Colonic mucosa (tissue), 4 donors: ENCODE data around the gene FAM50A. TPM values are rescaled to one million over a fixed set of nuclear protein-coding genes. Genes with fewer than 3 reads are reported as not detected.
A peak's percentile ranks its signal among the peaks of the same experiment; 100 is the strongest.

Experiments used
- DNase-seq: peaks from one replicate; pipeline ENCODE4 v3.0.0-alpha.2; 2020
- H3K27ac ChIP-seq: fragments of 200-600 bp; one replicate; pipeline ENCODE4 v1.8.0; 2021
- H3K27me3 ChIP-seq: fragments of 200-600 bp; one replicate; pipeline ENCODE4 v1.8.0; 2021
- H3K36me3 ChIP-seq: fragments of 200-600 bp; one replicate; pipeline ENCODE4 v1.8.0; 2021
- H3K4me1 ChIP-seq: fragments of 200-600 bp; one replicate; pipeline ENCODE4 v1.8.0; 2021; ENCODE audit warnings: mild to moderate bottlenecking
- H3K4me3 ChIP-seq: fragments of 200-600 bp; one replicate; pipeline ENCODE4 v1.8.0; 2021
- H3K9ac ChIP-seq, 2 donors: one replicate each; pipeline ENCODE4 v1.7.0; 2013; ENCODE audit warnings: control low read depth in 2 of 2, low read depth in 2 of 2, low read length in 2 of 2
- H3K9me3 ChIP-seq: fragments of 200-600 bp; one replicate; pipeline ENCODE4 v1.8.0; 2021
- intact Hi-C: fragments of 100-400 bp; cut with DNase I; formaldehyde crosslinking; loops from one replicate; pipeline ENCODE4 v1.14.1; 2022
- total RNA-seq, 2 donors: library from RNA; stranded (reverse); fragmentation: NEBNext Ultra II Directional in 1 of 2; extraction: Animal tissue kit (Norgen Biotek cat#: 25700) in 1 of 2; gene quantifications; one replicate each; pipeline ENCODE4 v1.2.1, GENCODE V29; 2021
- TF ChIP-seq, protein P1 (sequence below): fragments of 200-600 bp; IDR thresholded peaks from one replicate; pipeline ENCODE4 v1.8.0; 2022; ENCODE audit warnings: antibody characterized with exemption, mild to moderate bottlenecking
- donor health status: healthy.
- donor health status: DM: no; HTN: no; CAD: no.
- donor health status: DM: no; HTN: no; CAD: no.

FAM50A gene
- total RNA-seq, 2 donors from 2014 or later, result 41.9 to 60.1 TPM

DNA sequence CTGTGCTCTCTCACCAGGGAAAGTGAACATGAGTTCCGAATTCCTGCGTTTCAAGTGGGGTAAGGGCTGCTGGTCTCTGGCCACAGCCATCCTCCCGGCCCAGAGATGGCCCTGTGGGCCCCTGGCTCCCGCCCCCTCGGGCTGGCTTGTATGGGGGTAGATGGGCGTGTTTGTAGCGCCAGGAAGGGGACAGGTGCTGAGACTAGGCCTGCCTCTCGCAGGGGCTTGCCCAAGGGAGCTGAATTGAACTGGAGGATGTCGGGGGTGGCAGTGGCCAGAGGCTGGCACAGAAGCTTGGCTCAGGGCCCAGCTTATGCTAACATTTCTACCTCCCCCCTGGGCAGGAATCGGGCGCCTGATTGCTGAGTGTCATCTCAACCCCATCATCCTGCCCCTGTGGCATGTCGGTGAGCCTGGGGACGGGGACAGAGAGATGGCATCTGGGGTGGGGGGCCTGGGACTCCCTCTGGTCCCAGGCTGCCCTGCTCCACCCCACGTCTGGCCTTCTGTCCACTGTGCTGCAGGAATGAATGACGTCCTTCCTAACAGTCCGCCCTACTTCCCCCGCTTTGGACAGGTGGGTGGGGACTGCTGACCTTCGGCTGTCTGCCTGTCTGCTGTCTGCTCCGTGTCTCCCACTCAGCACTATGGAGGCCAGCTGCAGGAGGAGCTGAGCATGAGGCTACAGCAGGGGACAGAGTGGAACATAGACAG lies 24.1 kb upstream of the FAM50A start:
- H3K27ac ChIP-seq, result no peak overlapping the region
- H3K4me1 ChIP-seq, result no peaks in the 10 kb centered on the region
- DNase-seq, result no peak
- no peaks in the 10 kb centered on the region for H3K9me3 ChIP-seq
- no peak overlapping the region for H3K4me3 ChIP-seq
- intact Hi-C loops, result no loop called here
- TF ChIP-seq, protein P1, sequence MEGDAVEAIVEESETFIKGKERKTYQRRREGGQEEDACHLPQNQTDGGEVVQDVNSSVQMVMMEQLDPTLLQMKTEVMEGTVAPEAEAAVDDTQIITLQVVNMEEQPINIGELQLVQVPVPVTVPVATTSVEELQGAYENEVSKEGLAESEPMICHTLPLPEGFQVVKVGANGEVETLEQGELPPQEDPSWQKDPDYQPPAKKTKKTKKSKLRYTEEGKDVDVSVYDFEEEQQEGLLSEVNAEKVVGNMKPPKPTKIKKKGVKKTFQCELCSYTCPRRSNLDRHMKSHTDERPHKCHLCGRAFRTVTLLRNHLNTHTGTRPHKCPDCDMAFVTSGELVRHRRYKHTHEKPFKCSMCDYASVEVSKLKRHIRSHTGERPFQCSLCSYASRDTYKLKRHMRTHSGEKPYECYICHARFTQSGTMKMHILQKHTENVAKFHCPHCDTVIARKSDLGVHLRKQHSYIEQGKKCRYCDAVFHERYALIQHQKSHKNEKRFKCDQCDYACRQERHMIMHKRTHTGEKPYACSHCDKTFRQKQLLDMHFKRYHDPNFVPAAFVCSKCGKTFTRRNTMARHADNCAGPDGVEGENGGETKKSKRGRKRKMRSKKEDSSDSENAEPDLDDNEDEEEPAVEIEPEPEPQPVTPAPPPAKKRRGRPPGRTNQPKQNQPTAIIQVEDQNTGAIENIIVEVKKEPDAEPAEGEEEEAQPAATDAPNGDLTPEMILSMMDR, result no peak
- no peak overlapping the region for H3K9ac ChIP-seq
- H3K36me3 ChIP-seq, result no peaks in the 10 kb centered on the region
- H3K27me3 ChIP-seq, result no peaks in the 10 kb centered on the region

DNA sequence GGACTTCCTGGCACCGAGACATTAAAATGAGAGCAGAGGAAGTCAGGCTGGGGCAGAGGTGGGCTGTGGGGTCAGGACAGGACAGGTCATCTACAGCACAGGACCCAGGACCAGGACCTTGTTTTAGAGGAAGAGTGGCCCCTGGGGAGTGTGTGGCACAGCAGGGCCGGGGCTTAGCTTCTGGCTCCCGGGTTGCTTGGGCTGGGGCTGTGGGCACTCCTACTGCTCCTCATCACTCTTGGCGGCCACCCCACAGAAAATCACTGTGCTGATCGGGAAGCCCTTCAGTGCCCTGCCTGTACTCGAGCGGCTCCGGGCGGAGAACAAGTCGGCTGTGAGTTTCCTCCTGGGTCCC lies 23.6 kb upstream of the FAM50A start:
- DNase-seq, result no peak
- no peak overlapping the region for H3K9ac ChIP-seq
- TF ChIP-seq, protein P1, result no peak
- no peaks in the 10 kb centered on the region for H3K4me1 ChIP-seq
- no peaks in the 10 kb centered on the region for H3K9me3 ChIP-seq
- H3K4me3 ChIP-seq, result no peak overlapping the region
- no peaks in the 10 kb centered on the region for H3K36me3 ChIP-seq
- H3K27me3 ChIP-seq, result no peaks in the 10 kb centered on the region
- intact Hi-C loops, result no loop called here
- no peak overlapping the region for H3K27ac ChIP-seq

DNA sequence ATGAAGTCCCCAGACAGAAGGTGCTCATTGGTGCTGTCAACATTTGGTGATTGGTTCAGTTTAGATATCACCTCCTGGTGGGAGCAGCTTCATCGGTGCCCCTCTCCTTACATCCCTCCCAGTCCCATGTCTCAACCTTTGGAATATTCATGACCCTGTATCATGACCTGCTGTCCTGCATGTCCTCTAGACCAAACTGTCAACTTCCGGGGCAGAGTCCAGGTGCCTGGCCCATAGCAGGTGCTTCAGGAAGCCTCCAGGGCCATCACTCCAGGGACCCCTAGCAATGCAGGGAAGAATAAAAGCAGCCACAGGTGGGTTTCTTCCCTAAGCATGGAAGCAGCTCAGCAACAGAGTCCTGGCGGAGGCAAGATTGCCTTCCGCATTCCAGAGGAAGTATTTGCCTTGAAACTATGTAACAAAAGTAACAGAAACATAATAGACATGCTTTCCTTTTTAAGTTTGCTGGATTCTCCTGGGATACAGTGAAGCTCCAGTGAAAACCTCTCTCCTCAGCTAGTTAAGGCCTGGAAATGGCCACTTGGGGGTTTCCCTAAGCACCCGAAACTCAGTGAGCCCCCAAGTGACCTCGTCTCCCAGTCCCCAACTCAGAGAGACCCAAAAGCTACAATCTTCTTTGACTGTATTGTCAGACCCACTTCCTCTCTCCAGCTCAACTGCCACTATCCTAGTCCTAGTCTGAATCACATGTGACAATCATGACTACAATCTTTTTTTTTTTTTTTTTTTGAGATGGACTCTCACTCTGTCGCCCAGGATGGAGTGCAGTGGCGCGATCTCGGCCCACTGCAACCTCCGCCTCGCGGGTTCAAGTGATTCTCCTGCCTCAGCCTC lies 16.8 kb upstream of the FAM50A start:
- no peak for DNase-seq
- H3K27me3 ChIP-seq, result no peaks in the 10 kb centered on the region
- H3K36me3 ChIP-seq, result no peaks in the 10 kb centered on the region
- TF ChIP-seq, protein P1, result no peak
- no peak overlapping the region for H3K27ac ChIP-seq
- H3K9me3 ChIP-seq, result no peaks in the 10 kb centered on the region
- intact Hi-C loops, result no loop called here
- no peak overlapping the region for H3K4me3 ChIP-seq
- no peaks in the 10 kb centered on the region for H3K4me1 ChIP-seq
- H3K9ac ChIP-seq, result peak overlapping the region in 1 of 2 donors; percentile 26

DNA sequence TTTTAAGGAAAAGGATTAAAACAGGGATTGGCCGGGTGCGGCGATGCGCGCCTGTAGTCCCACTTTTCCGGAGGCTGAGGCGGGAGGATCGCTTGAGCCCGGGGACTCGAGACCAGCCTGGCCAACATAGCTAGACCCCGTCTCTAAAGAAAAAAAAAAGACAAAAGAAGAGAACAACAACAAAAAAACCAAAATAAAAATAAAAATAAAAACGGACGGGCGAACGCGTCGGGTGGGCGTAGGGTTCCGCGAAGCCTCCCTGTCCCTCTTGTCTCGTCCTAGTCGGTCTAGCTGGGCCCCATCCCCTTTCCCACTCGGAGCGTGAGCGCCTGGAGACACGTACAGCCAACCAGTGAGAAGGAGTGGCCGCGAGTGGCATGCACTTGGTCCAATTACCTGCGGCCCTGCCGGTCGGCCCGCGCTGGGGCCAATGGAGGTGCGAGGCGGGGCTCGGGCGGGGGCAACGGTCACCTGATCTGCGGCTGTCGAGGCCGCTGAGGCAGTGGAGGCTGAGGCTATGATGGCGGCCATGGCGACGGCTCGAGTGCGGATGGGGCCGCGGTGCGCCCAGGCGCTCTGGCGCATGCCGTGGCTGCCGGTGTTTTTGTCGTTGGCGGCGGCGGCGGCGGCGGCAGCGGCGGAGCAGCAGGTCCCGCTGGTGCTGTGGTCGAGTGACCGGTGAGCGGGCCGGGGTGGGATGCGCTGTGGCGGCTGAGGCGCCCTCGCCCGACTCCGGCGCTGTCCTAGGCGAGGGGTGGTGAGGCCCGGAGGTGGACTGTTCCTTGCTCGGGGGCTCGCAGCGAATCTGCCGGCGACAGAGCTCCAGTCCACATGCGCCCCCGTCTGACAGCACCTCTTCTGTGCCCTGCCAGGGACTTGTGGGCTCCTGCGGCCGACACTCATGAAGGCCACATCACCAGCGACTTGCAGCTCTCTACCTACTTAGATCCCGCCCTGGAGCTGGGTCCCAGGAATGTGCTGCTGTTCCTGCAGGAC lies 15.5 kb upstream of the FAM50A start, which contains the start of gene ATP6AP1:
Gene ATP6AP1, plus strand, starts transcription at position 502 of the 996 bp plus-strand sequence. Its CDS starts 16 bp downstream, at position 518.
- intact Hi-C loops, result no loop called here
- peak within 1 kb of the TSS; percentile 73 for H3K27ac ChIP-seq
- H3K4me3 ChIP-seq, result peak within 1 kb of the TSS; percentile 72
- H3K9me3 ChIP-seq, result no peaks in the 10 kb centered on the region
- peak within 1 kb of the TSS; percentile 73 to 74 for H3K9ac ChIP-seq
- TF ChIP-seq, protein P1, result no peak
- H3K27me3 ChIP-seq, result no peaks in the 10 kb centered on the region
- peak; percentile 91 for DNase-seq
- no peaks in the 10 kb centered on the region for H3K4me1 ChIP-seq
- H3K36me3 ChIP-seq, result no peaks in the 10 kb centered on the region

DNA sequence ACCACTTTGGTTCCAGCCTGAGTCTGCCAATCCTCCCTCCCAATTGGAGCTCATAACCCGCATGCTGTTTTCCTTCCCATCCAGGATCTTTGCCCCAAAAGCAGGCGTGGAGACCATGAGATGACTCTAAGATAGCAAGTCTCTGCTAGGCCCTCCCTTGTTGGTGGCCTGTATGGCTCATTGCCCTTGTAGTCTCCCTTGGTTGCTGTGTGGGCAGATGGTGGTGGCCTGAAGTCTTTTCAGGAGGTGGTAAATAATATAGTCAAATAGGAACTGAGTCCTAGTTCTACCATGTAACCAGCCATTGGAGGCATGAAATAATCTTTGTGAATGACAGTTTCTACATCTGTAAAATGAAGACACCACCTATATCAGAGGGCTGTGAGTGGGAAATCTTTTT lies 14.2 kb upstream of the FAM50A start:
- H3K27ac ChIP-seq, result no peak overlapping the region
- no peaks in the 10 kb centered on the region for H3K9me3 ChIP-seq
- H3K9ac ChIP-seq, result no peak overlapping the region
- intact Hi-C loops, result no loop called here
- H3K4me1 ChIP-seq, result no peaks in the 10 kb centered on the region
- TF ChIP-seq, protein P1, result no peak
- no peak for DNase-seq
- no peaks in the 10 kb centered on the region for H3K36me3 ChIP-seq
- no peaks in the 10 kb centered on the region for H3K27me3 ChIP-seq
- no peak overlapping the region for H3K4me3 ChIP-seq
